HG02870 (cell line): Measurements from ENCODE around the gene MET.

Experiments
- ATAC-seq: cut with Tn5 transposase; IDR thresholded peaks from one replicate; pipeline ENCODE4 v1.9.1; 2021; ENCODE audit warnings: mild to moderate bottlenecking, moderate library complexity; ENCODE audit not compliant: unreplicated experiment

The MET gene

GRCh38 chr7:116836911-116837310 lies 164.9 kb downstream of the MET start:
- no peak for ATAC-seq

GRCh38 chr7:116837586-116837985 lies 165.6 kb downstream of the MET start:
- no peak for ATAC-seq

- ATAC-seq = no peak
These were observed 168.3 kb downstream of the MET start for GRCh38 chr7:116840256-116840655.

- ATAC-seq = no peak
These were observed 170.4 kb downstream of the MET start for GRCh38 chr7:116842371-116842770.

- no peak for ATAC-seq
These were observed 171.4 kb downstream of the MET start for GRCh38 chr7:116843378-116843777.
